ENCODE results near the gene UNC5C.

DNA sequence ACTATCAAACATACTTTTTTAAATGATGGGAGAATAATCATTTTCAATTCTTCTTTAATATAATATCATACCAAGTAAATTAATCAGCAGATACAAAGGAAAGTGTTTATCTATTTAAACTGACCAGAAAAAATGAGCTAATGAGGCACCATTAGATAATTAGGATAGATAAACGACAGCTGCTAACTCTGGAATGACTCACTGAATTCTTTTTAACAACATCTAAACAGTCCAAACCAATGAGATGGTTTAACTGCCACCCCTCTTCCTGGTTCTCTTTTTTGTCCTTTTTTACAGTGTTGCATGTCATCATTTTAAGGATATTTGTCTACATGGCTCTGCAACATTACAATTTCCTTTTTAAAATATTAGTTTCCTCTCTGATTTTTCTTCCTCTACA is 41.6 kb downstream of the UNC5C start:
- TF ChIP-seq, protein P1, sequence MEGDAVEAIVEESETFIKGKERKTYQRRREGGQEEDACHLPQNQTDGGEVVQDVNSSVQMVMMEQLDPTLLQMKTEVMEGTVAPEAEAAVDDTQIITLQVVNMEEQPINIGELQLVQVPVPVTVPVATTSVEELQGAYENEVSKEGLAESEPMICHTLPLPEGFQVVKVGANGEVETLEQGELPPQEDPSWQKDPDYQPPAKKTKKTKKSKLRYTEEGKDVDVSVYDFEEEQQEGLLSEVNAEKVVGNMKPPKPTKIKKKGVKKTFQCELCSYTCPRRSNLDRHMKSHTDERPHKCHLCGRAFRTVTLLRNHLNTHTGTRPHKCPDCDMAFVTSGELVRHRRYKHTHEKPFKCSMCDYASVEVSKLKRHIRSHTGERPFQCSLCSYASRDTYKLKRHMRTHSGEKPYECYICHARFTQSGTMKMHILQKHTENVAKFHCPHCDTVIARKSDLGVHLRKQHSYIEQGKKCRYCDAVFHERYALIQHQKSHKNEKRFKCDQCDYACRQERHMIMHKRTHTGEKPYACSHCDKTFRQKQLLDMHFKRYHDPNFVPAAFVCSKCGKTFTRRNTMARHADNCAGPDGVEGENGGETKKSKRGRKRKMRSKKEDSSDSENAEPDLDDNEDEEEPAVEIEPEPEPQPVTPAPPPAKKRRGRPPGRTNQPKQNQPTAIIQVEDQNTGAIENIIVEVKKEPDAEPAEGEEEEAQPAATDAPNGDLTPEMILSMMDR (IDR thresholded peaks at IDR 0.05): no peak
- TF ChIP-seq POLR2AphosphoS5 (IDR thresholded peaks at IDR 0.05): no peak
- TF ChIP-seq POLR2A (IDR thresholded peaks at IDR 0.05): no peak
- TF ChIP-seq EP300 (IDR thresholded peaks at IDR 0.05): no peak
